MM.1S (cell line): ENCODE results near the gene ACKR3.

Experiments used
- CTCF ChIP-seq: fragments of 300-600 bp; sonication (generic); IDR thresholded peaks from 2 replicates; pipeline ENCODE4 v1.5.1; 2016; ENCODE audit warnings: antibody characterized with exemption, low read length, mixed read lengths
- EZH2 ChIP-seq: fragments of 300-600 bp; sonication (generic); optimal IDR thresholded peaks from 2 replicates; pipeline ENCODE3; 2017; ENCODE audit warnings: low read depth, mild to moderate bottlenecking, antibody characterized with exemption, low read length, mixed read lengths
- EZH2phosphoT487 ChIP-seq: fragments of 300-600 bp; sonication (generic); IDR thresholded peaks from 2 replicates; pipeline ENCODE4 v1.6.1; 2018; ENCODE audit warnings: antibody characterized with exemption, low read length

GRCh38 chr2:236576087-236576486, 6.5 kb downstream of the ACKR3 start:
- no peak for TF ChIP-seq CTCF
- no peak for TF ChIP-seq EZH2
- TF ChIP-seq EZH2phosphoT487: no peak
